ENCODE results near the gene FAM171A1. TPM values are rescaled to one million over a fixed set of nuclear protein-coding genes. Genes with fewer than 3 reads are reported as not detected.

FAM171A1 gene
- polyA plus RNA-seq, 1 of the 3 experiments (the other 2 are of a cell fraction) = 26.3 TPM

DNA sequence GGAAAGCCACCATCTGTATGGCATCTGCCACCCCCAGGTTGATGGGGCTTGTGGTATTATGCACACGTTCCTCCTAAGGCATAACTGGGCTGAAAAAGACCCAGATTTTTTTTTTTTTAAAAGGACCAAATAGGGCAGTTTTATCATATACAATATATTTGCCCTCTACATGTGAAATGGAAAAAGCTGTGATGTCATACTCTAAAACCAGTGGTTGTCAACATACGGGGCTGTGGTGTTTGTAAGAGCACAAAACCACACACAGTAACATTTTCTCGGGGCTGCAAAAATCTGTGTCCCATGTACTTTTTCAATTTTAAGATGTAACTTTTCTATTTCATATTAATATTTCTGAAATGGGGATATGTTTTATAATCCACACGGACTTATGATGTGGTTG is 34.9 kb downstream of the FAM171A1 start:
- Histone ChIP-seq H2AFZ (ENCODE audit: low read depth) (no peak overlapping the region), H3K27ac (ENCODE audit: low read depth in 2 of 2, low read length in 1 of 2) (no peak overlapping the region), H3K4me1 (ENCODE audit: control insufficient read depth in 1 of 2, insufficient read depth in 2 of 2, low read depth in 1 of 2, low read length in 1 of 2) (peaks cover 13 to 15% of the 10 kb centered on the region in 2 experiments; a peak in 3 of 4 replicates), H3K9me3 (no peaks in the 10 kb centered on the region), H3K9me2 (no peaks in the 10 kb centered on the region), H3K27me3 (ENCODE audit: insufficient read depth) (no peaks in the 10 kb centered on the region), H3K9ac (no peak overlapping the region), H4K20me1 (ENCODE audit: insufficient read depth) (0 out of 2 replicates have a peak, but pooled peaks cover 4% of the 10 kb centered on the region), H3K4me3 (ENCODE audit: low read depth in 2 of 2, low read length in 1 of 2) (no peak overlapping the region), H3K4me2 (no peak overlapping the region), H3K79me2 (ENCODE audit: insufficient read depth) (peaks cover 33% of the 10 kb centered on the region; the same call in 1 of the 2 replicates), H3K36me3 (replicated peaks in 1 of 2; ENCODE audit: control insufficient read depth in 1 of 2, insufficient read depth in 2 of 2, low read length in 1 of 2) (no peaks in the 10 kb centered on the region), H3F3A (replicated peaks; ENCODE audit: insufficient read depth) (no peaks in the 10 kb centered on the region)
- WGBS (ENCODE audit: low lambda C conversion rate) = 87% methylated on average over 4 of the region's 4 CpGs
- no peak for DNase-seq
- CTCF ChIA-PET = interaction anchor here (1.0 kb wide), 1 partner anchor 19 kb away, joined by 4 read pairs; no protein-coding TSS in a partner anchor
- TF ChIP-seq TAF1 (IDR thresholded peaks at IDR 0.05; ENCODE audit: borderline replicate concordance, low read depth, low read length) = no peak
- no peak for TF ChIP-seq RFX5 (IDR thresholded peaks at IDR 0.05; ENCODE audit: low read length)
- TF ChIP-seq, protein P1, sequence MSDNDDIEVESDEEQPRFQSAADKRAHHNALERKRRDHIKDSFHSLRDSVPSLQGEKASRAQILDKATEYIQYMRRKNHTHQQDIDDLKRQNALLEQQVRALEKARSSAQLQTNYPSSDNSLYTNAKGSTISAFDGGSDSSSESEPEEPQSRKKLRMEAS (IDR thresholded peaks at IDR 0.05; ENCODE audit: low read depth) = no peak
- TF ChIP-seq, protein P2, sequence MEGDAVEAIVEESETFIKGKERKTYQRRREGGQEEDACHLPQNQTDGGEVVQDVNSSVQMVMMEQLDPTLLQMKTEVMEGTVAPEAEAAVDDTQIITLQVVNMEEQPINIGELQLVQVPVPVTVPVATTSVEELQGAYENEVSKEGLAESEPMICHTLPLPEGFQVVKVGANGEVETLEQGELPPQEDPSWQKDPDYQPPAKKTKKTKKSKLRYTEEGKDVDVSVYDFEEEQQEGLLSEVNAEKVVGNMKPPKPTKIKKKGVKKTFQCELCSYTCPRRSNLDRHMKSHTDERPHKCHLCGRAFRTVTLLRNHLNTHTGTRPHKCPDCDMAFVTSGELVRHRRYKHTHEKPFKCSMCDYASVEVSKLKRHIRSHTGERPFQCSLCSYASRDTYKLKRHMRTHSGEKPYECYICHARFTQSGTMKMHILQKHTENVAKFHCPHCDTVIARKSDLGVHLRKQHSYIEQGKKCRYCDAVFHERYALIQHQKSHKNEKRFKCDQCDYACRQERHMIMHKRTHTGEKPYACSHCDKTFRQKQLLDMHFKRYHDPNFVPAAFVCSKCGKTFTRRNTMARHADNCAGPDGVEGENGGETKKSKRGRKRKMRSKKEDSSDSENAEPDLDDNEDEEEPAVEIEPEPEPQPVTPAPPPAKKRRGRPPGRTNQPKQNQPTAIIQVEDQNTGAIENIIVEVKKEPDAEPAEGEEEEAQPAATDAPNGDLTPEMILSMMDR (IDR thresholded peaks at IDR 0.05) = no peak
- no peak for TF ChIP-seq NFIC (IDR thresholded peaks at IDR 0.05; ENCODE audit: borderline replicate concordance)
- no peak for TF ChIP-seq MXI1 (IDR thresholded peaks at IDR 0.05; ENCODE audit: low read depth, low read length)
- TF ChIP-seq, protein P3, sequence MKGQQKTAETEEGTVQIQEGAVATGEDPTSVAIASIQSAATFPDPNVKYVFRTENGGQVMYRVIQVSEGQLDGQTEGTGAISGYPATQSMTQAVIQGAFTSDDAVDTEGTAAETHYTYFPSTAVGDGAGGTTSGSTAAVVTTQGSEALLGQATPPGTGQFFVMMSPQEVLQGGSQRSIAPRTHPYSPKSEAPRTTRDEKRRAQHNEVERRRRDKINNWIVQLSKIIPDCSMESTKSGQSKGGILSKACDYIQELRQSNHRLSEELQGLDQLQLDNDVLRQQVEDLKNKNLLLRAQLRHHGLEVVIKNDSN (IDR thresholded peaks at IDR 0.05; ENCODE audit: borderline replicate concordance, low read depth) = no peak
- TF ChIP-seq TEAD4 (IDR thresholded peaks at IDR 0.05; ENCODE audit: borderline replicate concordance, insufficient read depth) = no peak
- TF ChIP-seq, protein P4, sequence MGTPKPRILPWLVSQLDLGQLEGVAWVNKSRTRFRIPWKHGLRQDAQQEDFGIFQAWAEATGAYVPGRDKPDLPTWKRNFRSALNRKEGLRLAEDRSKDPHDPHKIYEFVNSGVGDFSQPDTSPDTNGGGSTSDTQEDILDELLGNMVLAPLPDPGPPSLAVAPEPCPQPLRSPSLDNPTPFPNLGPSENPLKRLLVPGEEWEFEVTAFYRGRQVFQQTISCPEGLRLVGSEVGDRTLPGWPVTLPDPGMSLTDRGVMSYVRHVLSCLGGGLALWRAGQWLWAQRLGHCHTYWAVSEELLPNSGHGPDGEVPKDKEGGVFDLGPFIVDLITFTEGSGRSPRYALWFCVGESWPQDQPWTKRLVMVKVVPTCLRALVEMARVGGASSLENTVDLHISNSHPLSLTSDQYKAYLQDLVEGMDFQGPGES (IDR thresholded peaks at IDR 0.05; ENCODE audit: low read depth, low read length) = no peak
- TF ChIP-seq FOXJ3 (CRISPR knock-in tag; IDR thresholded peaks at IDR 0.05) = no peak
- TF ChIP-seq GATA2 (CRISPR knock-in tag; IDR thresholded peaks at IDR 0.05) = no peak
- TF ChIP-seq ELF1 (IDR thresholded peaks at IDR 0.05) = no peak
- TF ChIP-seq EZH2phosphoT487 (IDR thresholded peaks at IDR 0.05; ENCODE audit: borderline replicate concordance, low read depth) = no peak
- TF ChIP-seq, protein P5, sequence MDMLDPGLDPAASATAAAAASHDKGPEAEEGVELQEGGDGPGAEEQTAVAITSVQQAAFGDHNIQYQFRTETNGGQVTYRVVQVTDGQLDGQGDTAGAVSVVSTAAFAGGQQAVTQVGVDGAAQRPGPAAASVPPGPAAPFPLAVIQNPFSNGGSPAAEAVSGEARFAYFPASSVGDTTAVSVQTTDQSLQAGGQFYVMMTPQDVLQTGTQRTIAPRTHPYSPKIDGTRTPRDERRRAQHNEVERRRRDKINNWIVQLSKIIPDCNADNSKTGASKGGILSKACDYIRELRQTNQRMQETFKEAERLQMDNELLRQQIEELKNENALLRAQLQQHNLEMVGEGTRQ (IDR thresholded peaks at IDR 0.05; ENCODE audit: borderline replicate concordance, low read depth, low read length) = no peak
- POLR2A ChIA-PET = no interaction called here
